GM12891 (cell line): ENCODE data around the gene CTSD.

Experiments used
- DNase-seq: peaks from one replicate; pipeline ENCODE4 v3.0.0; 2011; ENCODE audit warnings: low spot score; ENCODE audit not compliant: insufficient read length
- FAIRE-seq: peaks from 2 replicates; lab custom pipeline; 2011; peaks lifted over from hg19 to GRCh38; lab: Jason Lieb, UNC
- PAX5 ChIP-seq: IDR thresholded peaks from 2 replicates; pipeline ENCODE4 v1.6.1; 2011; ENCODE audit warnings: low read length, moderate library complexity, mild to moderate bottlenecking; ENCODE audit not compliant: insufficient read depth, severe bottlenecking
- POLR2A ChIP-seq: IDR thresholded peaks from 2 replicates; pipeline ENCODE4 v1.6.1; 2011; ENCODE audit warnings: low read depth, low read length, control low read depth
- POLR2AphosphoS5 ChIP-seq: IDR thresholded peaks from 2 replicates; pipeline ENCODE4 v1.6.1; 2011; ENCODE audit warnings: low read depth, low read length, control low read depth
- POU2F2 ChIP-seq: IDR thresholded peaks from 2 replicates; pipeline ENCODE4 v1.6.1; 2011; ENCODE audit warnings: low read depth, mild to moderate bottlenecking, control low read depth, low read length, moderate library complexity
- SPI1 ChIP-seq: IDR thresholded peaks from 2 replicates; pipeline ENCODE4 v1.6.1; 2011; ENCODE audit warnings: low read depth, low read length, control low read depth
- TAF1 ChIP-seq: IDR thresholded peaks from 2 replicates; pipeline ENCODE4 v1.6.1; 2011; ENCODE audit warnings: low read depth, low read length, control low read depth

Gene CTSD

DNA sequence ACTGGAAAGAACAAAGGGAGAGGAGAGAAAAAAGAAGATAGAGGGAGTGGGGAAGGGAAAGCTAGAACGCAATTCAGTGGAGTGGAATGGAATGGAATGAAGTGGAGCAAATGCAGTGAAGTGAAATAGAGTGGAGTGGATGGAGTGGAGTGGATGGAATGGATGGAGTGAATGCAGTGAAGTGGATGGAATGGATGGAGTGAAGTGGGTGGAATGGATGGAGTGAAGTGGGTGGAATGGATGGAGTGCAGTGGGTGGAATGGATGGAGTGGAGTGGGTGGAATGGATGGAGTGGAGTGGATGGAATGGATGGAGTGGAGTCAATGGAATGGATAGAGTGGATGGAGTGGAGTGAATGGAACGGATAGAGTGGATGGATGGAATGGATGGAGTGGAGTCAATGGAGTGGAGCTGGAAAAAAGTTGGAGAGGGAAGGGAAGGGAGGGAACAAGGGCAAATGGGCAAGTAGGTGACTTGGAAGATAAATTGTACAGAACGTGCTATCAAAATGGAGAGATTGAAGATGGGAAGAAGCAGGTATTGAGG lies 27.2 kb downstream of the CTSD start:
- DNase-seq (no peak), FAIRE-seq (no peak)
- no peak for TF ChIP-seq SPI1
- TF ChIP-seq POLR2AphosphoS5: no peak
- TF ChIP-seq PAX5: no peak
- no peak for TF ChIP-seq POU2F2
- no peak for TF ChIP-seq TAF1
- TF ChIP-seq POLR2A: no peak

DNA sequence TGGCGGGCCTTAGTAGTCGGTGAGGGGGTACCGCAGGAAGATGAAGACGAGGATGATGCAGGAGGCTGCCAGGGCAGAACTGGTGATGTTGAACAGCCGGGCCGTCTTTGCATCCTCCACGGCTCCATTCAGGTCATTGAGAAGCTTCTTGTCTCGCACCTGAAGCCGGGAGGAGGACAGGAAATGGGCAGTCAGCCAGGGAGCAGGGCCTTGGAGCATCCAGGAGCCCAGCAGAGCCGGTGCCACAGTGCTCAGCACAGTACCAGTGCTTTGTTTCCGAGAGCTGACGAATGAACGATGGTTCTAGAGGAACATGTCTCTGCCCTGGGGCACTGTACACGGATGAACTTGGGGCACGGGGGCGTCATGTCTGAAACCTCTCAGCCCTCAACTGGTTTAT lies 28.5 kb downstream of the CTSD start:
- no peak for DNase-seq
- no peak for FAIRE-seq
- TF ChIP-seq POU2F2 (no peak), POLR2AphosphoS5 (no peak), POLR2A (no peak), SPI1 (no peak), PAX5 (no peak), TAF1 (no peak)

DNA sequence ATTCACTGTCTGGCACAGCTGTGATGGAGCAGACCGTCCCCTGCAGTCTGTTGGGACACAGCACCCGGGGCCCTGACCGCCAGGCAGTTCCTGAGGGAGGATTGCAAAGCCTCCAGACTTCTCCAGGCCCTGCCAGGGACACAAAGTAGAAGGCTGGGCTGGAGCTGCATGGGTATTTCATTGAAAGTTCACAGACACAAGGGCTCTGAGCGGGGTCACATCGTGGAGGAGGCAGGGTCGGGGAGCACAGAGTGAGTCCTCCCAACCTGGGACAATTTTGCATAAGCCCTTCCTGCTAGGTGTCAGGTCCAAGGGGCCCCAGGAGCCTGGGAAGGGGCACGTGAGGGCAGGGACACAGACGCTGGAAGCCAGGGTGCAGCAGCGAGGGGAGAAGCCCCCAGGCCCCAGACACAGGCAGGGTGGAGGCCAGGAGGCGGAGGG lies 29.1 kb downstream of the CTSD start:
- TF ChIP-seq TAF1: no peak
- TF ChIP-seq POLR2A: no peak
- no peak for TF ChIP-seq PAX5
- no peak for TF ChIP-seq POLR2AphosphoS5
- TF ChIP-seq SPI1: no peak
- no peak for TF ChIP-seq POU2F2
- no peak for DNase-seq
- FAIRE-seq: no peak

DNA sequence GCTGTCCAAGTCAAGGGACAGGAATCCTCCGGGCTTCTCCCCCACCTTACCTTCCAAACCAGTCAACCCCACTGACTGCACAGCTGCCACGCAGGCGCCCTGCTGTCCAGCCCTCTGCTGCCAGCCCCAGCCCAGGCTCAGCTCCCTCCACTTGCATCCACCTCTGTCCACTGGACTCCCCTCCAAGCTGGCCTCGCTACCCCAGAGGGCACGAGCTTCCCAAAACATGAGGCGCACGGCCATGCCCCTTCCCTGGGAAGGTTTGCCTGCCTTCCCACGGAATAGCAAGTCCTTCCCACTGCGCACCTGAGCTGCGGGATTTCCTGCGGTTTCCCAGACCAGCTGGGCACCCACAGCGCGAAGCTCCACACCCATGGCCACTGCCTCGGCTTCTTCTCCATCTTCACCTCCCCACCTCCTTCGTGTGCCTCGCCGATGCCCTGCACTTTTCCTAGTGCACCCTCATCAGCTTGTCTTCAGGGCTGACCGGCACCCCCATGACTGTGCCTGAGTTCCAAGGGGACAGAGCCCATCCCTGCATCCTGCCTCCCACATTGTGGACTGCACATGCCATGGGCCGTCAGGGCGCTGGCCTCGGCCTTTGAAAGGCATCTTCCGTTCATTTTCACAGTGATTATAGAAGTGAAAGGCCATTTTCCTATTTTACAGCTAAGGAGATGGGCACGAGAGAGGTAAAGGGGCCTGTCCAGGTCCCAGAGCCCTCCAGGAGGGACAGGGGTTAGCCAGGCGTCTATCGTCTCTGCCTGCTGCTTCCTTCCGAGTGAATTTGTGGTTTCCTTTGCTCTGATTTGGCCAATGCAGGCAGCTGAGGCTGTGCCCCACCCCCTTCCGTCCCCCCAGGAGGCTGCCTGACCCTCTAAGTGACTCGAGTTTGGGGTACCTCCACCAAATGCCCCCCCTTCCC lies 29.7 kb downstream of the CTSD start:
- TF ChIP-seq SPI1: no peak
- no peak for TF ChIP-seq PAX5
- no peak for TF ChIP-seq TAF1
- TF ChIP-seq POLR2AphosphoS5: no peak
- no peak for TF ChIP-seq POU2F2
- TF ChIP-seq POLR2A: no peak
- no peak for FAIRE-seq

DNA sequence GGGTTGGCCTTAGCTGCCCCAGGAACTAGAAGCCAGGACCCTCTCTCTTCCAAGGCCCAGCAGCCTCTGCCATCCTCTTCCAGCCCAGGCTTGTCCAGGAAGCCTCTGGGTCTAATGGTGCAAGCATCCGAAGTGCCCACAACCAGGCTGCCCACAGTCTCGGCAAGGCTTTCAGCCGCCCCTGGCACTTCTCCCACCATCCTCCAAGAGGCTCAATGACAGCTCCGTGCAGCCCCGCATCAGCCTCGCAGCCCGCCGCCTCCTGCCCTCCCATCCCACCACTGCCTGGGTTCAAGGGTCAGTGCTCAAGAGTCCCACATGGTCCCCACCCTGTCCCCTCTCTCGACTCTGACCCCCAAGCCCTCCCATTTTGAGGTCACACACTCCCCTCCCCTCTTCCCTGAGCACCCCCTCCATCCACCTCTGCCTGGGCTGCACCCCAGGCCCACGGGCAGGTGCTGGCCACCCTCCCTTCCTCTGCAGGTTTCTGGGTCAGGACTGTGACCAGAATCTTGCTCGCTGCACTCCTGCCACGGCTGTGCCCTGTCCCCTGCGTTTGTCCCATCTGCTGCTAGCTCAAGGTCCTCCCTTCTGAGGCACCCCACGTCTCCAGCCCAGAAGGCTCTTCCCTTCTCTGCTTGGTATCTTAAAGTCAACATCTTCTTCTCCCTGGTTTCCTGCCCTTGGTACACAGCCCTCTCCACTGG lies 30.6 kb downstream of the CTSD start:
- no peak for TF ChIP-seq SPI1
- TF ChIP-seq PAX5: no peak
- TF ChIP-seq POLR2AphosphoS5: no peak
- TF ChIP-seq POU2F2: no peak
- no peak for TF ChIP-seq POLR2A
- TF ChIP-seq TAF1: no peak
- FAIRE-seq (no peak), DNase-seq (no peak)

More for the DNA sequence above, 29.7 kb downstream of the CTSD start:
- DNase-seq: no peak

DNA sequence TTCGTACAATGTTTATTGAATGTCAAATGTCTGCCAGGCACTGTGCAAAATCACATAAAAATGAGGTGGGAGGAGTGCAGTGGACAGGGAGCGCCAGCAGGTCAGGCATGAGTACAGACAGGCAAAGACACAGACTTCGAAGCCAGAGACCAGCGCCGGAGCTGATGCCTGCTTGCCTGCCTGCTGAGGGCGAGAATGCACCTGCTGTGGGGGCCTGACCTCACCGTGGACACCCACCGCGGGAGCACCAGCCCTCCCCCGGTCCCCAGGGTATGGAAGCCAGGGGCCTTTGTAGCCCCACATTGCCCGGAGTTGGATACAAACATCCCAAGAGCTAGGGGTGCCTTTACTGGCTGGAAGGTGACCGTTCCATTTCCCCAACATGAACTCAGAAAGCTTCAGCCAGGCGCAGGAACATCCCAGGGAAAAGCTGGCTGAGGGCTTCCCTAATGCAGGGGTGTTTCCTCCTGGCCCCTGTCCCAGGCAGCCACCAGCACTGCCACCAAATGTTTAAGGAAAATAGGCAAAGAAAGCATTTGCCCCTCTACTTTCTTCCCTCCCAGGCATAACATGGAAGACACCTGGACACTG lies 31.2 kb downstream of the CTSD start:
- no peak for TF ChIP-seq TAF1
- no peak for TF ChIP-seq PAX5
- TF ChIP-seq POLR2A: no peak
- no peak for TF ChIP-seq POLR2AphosphoS5
- TF ChIP-seq SPI1: no peak
- TF ChIP-seq POU2F2: no peak
- DNase-seq: no peak
- FAIRE-seq: no peak

DNA sequence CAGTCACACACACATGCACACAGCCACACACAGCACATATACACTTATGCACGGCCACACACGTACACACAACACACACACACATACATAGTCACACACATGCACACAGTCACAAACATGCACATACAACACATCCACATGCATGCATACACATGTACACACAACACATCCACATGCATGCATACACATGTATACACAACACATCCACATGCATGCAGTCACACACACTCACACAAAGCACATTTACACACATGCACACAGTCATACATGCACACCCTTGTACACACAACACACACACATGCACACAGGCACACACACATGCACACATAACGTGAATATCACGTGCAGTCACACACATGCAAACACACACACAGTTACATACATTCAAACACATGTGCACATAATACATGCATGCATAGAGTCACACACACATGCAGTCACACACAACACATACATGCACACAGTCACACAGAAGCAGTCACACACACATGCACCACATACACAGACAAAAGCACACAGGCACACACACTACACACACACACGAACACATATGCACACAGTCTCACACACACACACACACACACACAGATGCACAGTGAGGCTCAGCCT lies 32.2 kb downstream of the CTSD start:
- TF ChIP-seq POLR2A (no peak), POLR2AphosphoS5 (no peak), TAF1 (no peak), SPI1 (no peak), POU2F2 (no peak), PAX5 (no peak)
- no peak for FAIRE-seq
- DNase-seq: no peak

DNA sequence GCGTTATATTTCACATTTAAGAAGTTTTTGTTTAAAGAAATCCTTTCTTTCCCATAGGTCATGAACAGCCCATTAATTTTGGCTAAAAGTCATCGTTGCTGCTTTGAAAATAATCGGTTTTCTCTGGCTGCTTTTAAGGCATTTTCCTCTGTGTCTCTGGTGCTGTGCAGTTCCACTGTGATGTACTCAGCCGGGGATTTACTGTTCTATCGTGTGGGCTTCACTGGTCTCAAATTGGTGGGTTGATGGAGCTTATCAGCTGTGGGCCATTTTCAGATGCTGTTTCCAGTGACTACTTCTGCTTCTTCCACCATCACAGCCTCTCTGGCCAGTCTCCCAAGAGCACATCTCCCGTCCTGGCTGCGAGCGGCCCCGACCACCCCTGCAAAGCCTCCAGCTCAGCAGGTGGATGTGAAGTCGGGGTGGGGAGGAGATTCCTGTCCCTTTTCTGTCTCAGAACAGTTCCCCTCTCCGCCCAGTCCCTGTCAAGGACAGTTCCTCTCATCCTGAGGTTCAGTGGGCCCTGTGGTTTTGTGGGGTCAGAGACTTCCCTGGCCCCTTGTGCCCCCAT lies 33.6 kb downstream of the CTSD start:
- DNase-seq: no peak
- no peak for TF ChIP-seq POU2F2
- TF ChIP-seq PAX5: no peak
- TF ChIP-seq SPI1: no peak
- no peak for TF ChIP-seq TAF1
- TF ChIP-seq POLR2AphosphoS5: no peak
- TF ChIP-seq POLR2A: no peak
- no peak for FAIRE-seq
